Activated T-cell treated with anti-CD3 and anti-CD28 coated beads for 24 hours (primary cell): Measurements from ENCODE around the gene ZNF436.
A peak's percentile ranks its signal among the peaks of the same experiment; 100 is the strongest.
"Not testable (repeated sequence)": the region's sequence is repeated elsewhere in the genome, so short reads cannot be mapped to it uniquely, and the experiment has no call there.

Experiments used
- DNase-seq: peaks from one replicate; pipeline ENCODE4 v3.0.0-alpha.2; 2020; ENCODE audit warnings: low read depth

ZNF436 gene

GRCh38 chr1:23366598-23366997 lies 3.0 kb downstream of the ZNF436 start:
- DNase-seq = no peak

GRCh38 chr1:23366146-23366545 lies 3.5 kb downstream of the ZNF436 start:
- no peak for DNase-seq

GRCh38 chr1:23362218-23362713 lies 7.4 kb downstream of the ZNF436 start:
- no peak for DNase-seq

GRCh38 chr1:23358310-23358875 lies 11.2 kb downstream of the ZNF436 start:
- DNase-seq = no peak

GRCh38 chr1:23357138-23357908 lies 12.3 kb downstream of the ZNF436 start:
- DNase-seq = no peak

- DNase-seq = no peak
Measured at GRCh38 chr1:23356471-23357137, 13.0 kb downstream of the ZNF436 start.

- DNase-seq = no peak
Measured at GRCh38 chr1:23354245-23354644, 15.4 kb downstream of the ZNF436 start.

GRCh38 chr1:23352096-23352695 lies 17.4 kb downstream of the ZNF436 start:
- DNase-seq = no peak

- DNase-seq = no peak
Measured at GRCh38 chr1:23345920-23346319, 23.7 kb downstream of the ZNF436 start.

GRCh38 chr1:23344987-23345472 lies 24.6 kb downstream of the ZNF436 start:
- DNase-seq = no peak

GRCh38 chr1:23344111-23344986 lies 25.3 kb downstream of the ZNF436 start, which contains the start of gene HNRNPR:
Gene HNRNPR, minus strand, starts transcription at chr1:23344284. Its CDS starts 3,276 bp downstream, at chr1:23341008.
- DNase-seq = peak; percentile 99

- peak; percentile 48 for DNase-seq
Measured at GRCh38 chr1:23343221-23344110, 26.2 kb downstream of the ZNF436 start.

- no peak for DNase-seq
Measured at GRCh38 chr1:23341931-23342692, 27.5 kb downstream of the ZNF436 start.

- no peak for DNase-seq
Measured at GRCh38 chr1:23339632-23340031, 30.0 kb downstream of the ZNF436 start.

- DNase-seq = no peak
Measured at GRCh38 chr1:23337869-23338268, 31.8 kb downstream of the ZNF436 start.

GRCh38 chr1:23331713-23332112 lies 37.9 kb downstream of the ZNF436 start:
- DNase-seq = no peak

- DNase-seq = no peak
Measured at GRCh38 chr1:23330846-23331245, 38.8 kb downstream of the ZNF436 start.

GRCh38 chr1:23325393-23325792 lies 44.2 kb downstream of the ZNF436 start:
- DNase-seq = no peak

- DNase-seq = no peak
Measured at GRCh38 chr1:23322770-23323169, 46.9 kb downstream of the ZNF436 start.

- DNase-seq = not testable (repeated sequence)
Measured at GRCh38 chr1:23310280-23310679, 59.4 kb downstream of the ZNF436 start.
